A549 treated with Hydrocortisone at 1 μM for 4 hours (cell line): Measurements from ENCODE around the gene MCTS1. TPM values are rescaled to one million over a fixed set of nuclear protein-coding genes. Genes with fewer than 3 reads are reported as not detected.

Experiments used
- total RNA-seq: library from RNA; stranded (reverse); fragments of 200-300 nt; extraction: Qiagen RNA extraction; gene quantifications from 5 replicates; pipeline ENCODE4 v1.2.3, GENCODE V29; 2022

MCTS1 gene
- total RNA-seq = 90.9 to 98.0 TPM (median 96.2 TPM) in 5 replicates

GRCh38 chrX:120603707-120604360 lies at the start of gene MCTS1:
Gene MCTS1 (plus strand): TSS chrX:120604101. CDS start chrX:120604237, 136 bp downstream.

GRCh38 chrX:120560842-120561633 lies 42.9 kb upstream of the MCTS1 start, which contains the start of gene CUL4B:
Gene CUL4B (minus strand): TSS chrX:120560962. CDS start chrX:120560638, 324 bp downstream.

GRCh38 chrX:120629667-120630537 lies 26.0 kb downstream of the MCTS1 start, which contains the start of gene C1GALT1C1:
Gene C1GALT1C1 (minus strand): TSS chrX:120630054. CDS start chrX:120627166, 2,888 bp downstream.

Other genes with a start within 250 kb of the MCTS1 start
- 0.01 TPM in 1 of 5 replicates, not detected in the others for gene ATP1B4, start 242.0 kb upstream of the MCTS1 start, total RNA-seq
- 82.5 to 102 TPM (median 99.8 TPM) in 5 replicates for gene LAMP2, start 134.8 kb upstream of the MCTS1 start, total RNA-seq
- 35.6 to 65.2 TPM (median 46.8 TPM) in 5 replicates for gene CUL4B, start 43.1 kb upstream of the MCTS1 start, total RNA-seq
- gene C1GALT1C1, start 26.0 kb downstream of the MCTS1 start, total RNA-seq = 29.1 to 39.4 TPM (median 33.4 TPM) in 5 replicates